Measurements from ENCODE around the gene MBP. TPM values are rescaled to one million over a fixed set of nuclear protein-coding genes. Genes with fewer than 3 reads are reported as not detected.
A peak's percentile ranks its signal among the peaks of the same experiment; 100 is the strongest.

The MBP gene
- total RNA-seq, 2 experiments from 2014 or later, result 94.7 to 101 TPM

- H3K4me1 Mint-ChIP-seq, result peaks cover 67% of the 10 kb centered on the region
- H3K4me3 Mint-ChIP-seq, result peak overlapping the region; percentile 8
- H3K36me3 Mint-ChIP-seq, result peaks cover 62% of the 10 kb centered on the region
- H3K27ac Mint-ChIP-seq, result peak overlapping the region; percentile 84
- no peaks in the 10 kb centered on the region for H3K27me3 Mint-ChIP-seq
- H3K9me3 Mint-ChIP-seq (ENCODE audit: low read depth), result no peaks in the 10 kb centered on the region
- CTCF ChIA-PET, result interaction anchor here (0.7 to 3.2 kb wide), 6 partner anchors 10 to 18 kb away, joined by 3 to 13 read pairs (median 4); no protein-coding TSS in a partner anchor
- no peak for DNase-seq
- no peak for ATAC-seq
Observed at GRCh38 chr18:77084688-77085035, 47.9 kb downstream of the MBP start.

- H3K27ac Mint-ChIP-seq, result no peak overlapping the region
- H3K9me3 Mint-ChIP-seq (ENCODE audit: low read depth), result no peaks in the 10 kb centered on the region
- H3K36me3 Mint-ChIP-seq, result peaks cover 63% of the 10 kb centered on the region
- H3K4me3 Mint-ChIP-seq, result no peak overlapping the region
- DNase-seq (no peak), ATAC-seq (no peak)
- peaks cover 76% of the 10 kb centered on the region for H3K4me1 Mint-ChIP-seq
- H3K27me3 Mint-ChIP-seq, result no peaks in the 10 kb centered on the region
- CTCF ChIA-PET, result interaction anchor here (3.2 kb wide), 1 partner anchor 10 kb away, joined by 13 read pairs; no protein-coding TSS in a partner anchor
Observed at GRCh38 chr18:77082316-77082955, 50.1 kb downstream of the MBP start.

- no peak for DNase-seq
- Mint-ChIP-seq H3K4me3 (no peak overlapping the region), H3K27ac (peak overlapping the region; percentile 58), H3K36me3 (peaks cover 63% of the 10 kb centered on the region), H3K4me1 (peaks cover 79% of the 10 kb centered on the region), H3K27me3 (no peaks in the 10 kb centered on the region), H3K9me3 (ENCODE audit: low read depth) (no peaks in the 10 kb centered on the region)
- CTCF ChIA-PET, result no interaction called here
- ATAC-seq, result no peak
Observed at GRCh38 chr18:77081390-77081778, 51.2 kb downstream of the MBP start.

DNA sequence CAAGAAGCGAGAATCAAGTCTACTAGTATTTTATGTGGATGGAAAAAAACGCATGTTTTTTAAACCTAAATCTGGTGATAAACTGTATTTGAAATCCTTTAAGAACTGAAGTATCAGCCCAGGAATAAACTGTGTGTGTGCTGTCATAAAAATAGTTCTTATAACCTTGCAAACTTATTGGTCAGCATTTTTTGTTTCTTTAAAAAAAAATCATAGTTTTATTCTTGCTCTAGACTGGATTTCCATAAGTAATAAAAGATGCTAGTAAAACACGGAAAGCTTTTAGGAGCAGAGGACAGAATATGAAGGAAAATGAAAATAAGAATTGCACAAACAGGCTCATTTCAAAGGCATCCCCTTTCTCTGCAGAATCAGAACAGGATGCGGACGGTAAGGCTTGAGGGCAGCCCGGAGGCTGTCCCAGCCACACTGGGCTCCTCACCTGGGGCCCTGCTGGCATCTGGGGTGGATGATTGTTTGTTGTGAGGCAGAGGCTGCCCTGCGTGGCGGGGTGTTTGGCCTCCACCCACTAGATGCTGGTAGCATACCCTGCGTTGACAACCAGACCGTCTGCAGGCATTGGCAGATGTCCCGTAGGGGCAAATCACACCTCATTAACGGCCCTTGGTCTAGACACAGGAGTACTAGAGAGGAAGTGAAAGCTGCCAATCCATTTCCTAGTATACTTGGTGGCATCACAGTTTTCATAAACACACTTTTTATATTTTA lies 52.5 kb downstream of the MBP start:
- peak overlapping the region; percentile 79 for H3K27ac Mint-ChIP-seq
- ATAC-seq (peak; percentile 82), DNase-seq (peak; percentile 59)
- H3K9me3 Mint-ChIP-seq (ENCODE audit: low read depth), result no peaks in the 10 kb centered on the region
- CTCF ChIA-PET, result interaction anchor here (1.6 kb wide), 1 partner anchor 12 kb away, joined by 4 read pairs; no protein-coding TSS in a partner anchor
- no peaks in the 10 kb centered on the region for H3K27me3 Mint-ChIP-seq
- peak overlapping the region; percentile 50 for H3K4me3 Mint-ChIP-seq
- H3K4me1 Mint-ChIP-seq, result peaks cover 77% of the 10 kb centered on the region
- peaks cover 61% of the 10 kb centered on the region for H3K36me3 Mint-ChIP-seq

DNA sequence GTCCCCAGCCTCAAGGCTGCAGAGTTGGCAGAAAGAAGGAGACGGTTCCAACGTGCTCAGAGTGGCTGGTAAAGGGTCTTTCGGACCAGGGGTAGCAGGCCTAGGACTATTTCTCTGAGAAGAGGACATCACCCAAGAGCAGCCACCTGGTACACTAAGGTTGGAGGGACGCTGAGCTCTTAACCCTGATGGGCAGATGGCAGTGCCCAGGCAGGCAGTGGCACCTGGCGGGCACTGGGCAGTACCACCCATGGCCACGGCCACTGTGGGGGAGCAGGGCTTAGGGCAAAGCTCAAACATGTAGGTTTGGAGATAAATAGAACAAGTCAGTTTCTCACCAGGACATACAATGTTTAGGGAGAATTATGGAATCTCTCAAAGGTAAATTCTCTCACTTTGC lies 53.5 kb downstream of the MBP start:
- ATAC-seq (no peak), DNase-seq (no peak)
- CTCF ChIA-PET, result interaction anchor here (1.2 to 1.6 kb wide), 4 partner anchors 9 to 46 kb away, joined by 3 to 5 read pairs (median 4); no protein-coding TSS in a partner anchor
- H3K9me3 Mint-ChIP-seq (ENCODE audit: low read depth), result no peaks in the 10 kb centered on the region
- no peaks in the 10 kb centered on the region for H3K27me3 Mint-ChIP-seq
- H3K36me3 Mint-ChIP-seq, result peaks cover 58% of the 10 kb centered on the region
- H3K4me1 Mint-ChIP-seq, result peaks cover 77% of the 10 kb centered on the region
- H3K27ac Mint-ChIP-seq, result no peak overlapping the region
- no peak overlapping the region for H3K4me3 Mint-ChIP-seq

DNA sequence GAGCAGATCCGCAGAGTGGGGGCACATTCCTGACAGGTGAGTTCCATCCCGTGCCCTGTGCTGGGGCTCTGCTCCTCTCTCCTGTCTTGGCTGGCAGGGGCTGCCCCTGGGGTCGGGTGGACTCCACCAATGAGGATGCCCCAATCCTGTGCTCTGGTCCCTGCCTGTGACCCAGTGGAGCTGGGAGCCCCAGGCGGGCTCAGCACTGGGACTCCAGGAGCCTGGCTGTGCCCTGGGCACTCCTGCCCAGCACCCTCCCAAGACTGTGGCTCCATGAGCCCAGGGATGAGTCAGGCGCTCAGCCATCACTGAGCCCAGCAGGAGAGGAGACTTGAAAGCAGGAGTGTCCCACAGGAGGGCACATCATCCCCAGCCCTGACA lies 53.9 kb downstream of the MBP start:
- Mint-ChIP-seq H3K27me3 (no peaks in the 10 kb centered on the region), H3K4me1 (peaks cover 77% of the 10 kb centered on the region)
- CTCF ChIA-PET, result interaction anchor here (1.2 to 1.4 kb wide), 3 partner anchors 9 to 46 kb away, joined by 3 to 5 read pairs (median 3); no protein-coding TSS in a partner anchor

GRCh38 chr18:77077941-77078689 lies 54.5 kb downstream of the MBP start:
- ATAC-seq (no peak), DNase-seq (no peak)
- Mint-ChIP-seq H3K27me3 (no peaks in the 10 kb centered on the region), H3K4me3 (no peak overlapping the region), H3K36me3 (peaks cover 56% of the 10 kb centered on the region), H3K9me3 (ENCODE audit: low read depth) (no peaks in the 10 kb centered on the region), H3K4me1 (peaks cover 79% of the 10 kb centered on the region), H3K27ac (peak overlapping the region; percentile 1)
- CTCF ChIA-PET, result interaction anchor here (1.2 to 1.4 kb wide), 3 partner anchors 8 to 47 kb away, joined by 3 to 5 read pairs (median 3); no protein-coding TSS in a partner anchor

More for the DNA sequence above, 53.9 kb downstream of the MBP start:
- Mint-ChIP-seq H3K9me3 (ENCODE audit: low read depth) (no peaks in the 10 kb centered on the region), H3K36me3 (peaks cover 57% of the 10 kb centered on the region), H3K4me3 (no peak overlapping the region), H3K27ac (no peak overlapping the region)
- ATAC-seq (no peak), DNase-seq (no peak)

- no peak overlapping the region for H3K4me3 Mint-ChIP-seq
- H3K4me1 Mint-ChIP-seq, result peaks cover 78% of the 10 kb centered on the region
Observed at GRCh38 chr18:77077401-77077800, 55.2 kb downstream of the MBP start.

DNA sequence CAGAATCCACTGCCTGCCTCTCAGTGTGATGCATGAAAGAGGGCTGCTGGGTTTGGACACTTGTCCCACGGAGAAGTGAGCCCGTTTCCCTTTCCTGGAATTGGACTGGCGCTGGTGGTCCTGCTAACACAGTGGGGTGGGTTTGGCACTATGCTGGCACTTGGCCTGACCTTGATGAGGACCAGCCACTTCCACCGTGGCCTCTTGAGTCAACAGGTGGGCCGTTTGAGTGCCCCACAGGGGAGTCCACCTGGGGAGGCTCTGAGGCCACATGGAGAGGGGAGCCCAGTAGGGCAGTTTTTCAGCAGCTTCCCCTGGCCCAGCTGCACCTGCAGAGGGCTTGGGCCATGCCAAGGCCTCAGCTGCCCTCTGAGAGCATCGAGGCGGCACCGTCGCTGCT lies 56.5 kb downstream of the MBP start:
- Mint-ChIP-seq H3K9me3 (ENCODE audit: low read depth) (no peaks in the 10 kb centered on the region), H3K27me3 (no peaks in the 10 kb centered on the region), H3K27ac (no peak overlapping the region), H3K36me3 (peaks cover 58% of the 10 kb centered on the region), H3K4me3 (no peak overlapping the region), H3K4me1 (peaks cover 82% of the 10 kb centered on the region)
- CTCF ChIA-PET, result interaction anchor here (1.8 kb wide), 1 partner anchor 48 kb away, joined by 5 read pairs; no protein-coding TSS in a partner anchor
- ATAC-seq (no peak), DNase-seq (no peak)

More at GRCh38 chr18:77077401-77077800, 55.2 kb downstream of the MBP start:
- H3K36me3 Mint-ChIP-seq, result peaks cover 54% of the 10 kb centered on the region
- DNase-seq, result no peak
- H3K27ac Mint-ChIP-seq, result peak overlapping the region; percentile 41
- no peaks in the 10 kb centered on the region for H3K27me3 Mint-ChIP-seq
- CTCF ChIA-PET, result interaction anchor here (1.4 kb wide), 1 partner anchor 46 kb away, joined by 5 read pairs; no protein-coding TSS in a partner anchor
- no peak for ATAC-seq
- no peaks in the 10 kb centered on the region for H3K9me3 Mint-ChIP-seq (ENCODE audit: low read depth)

DNA sequence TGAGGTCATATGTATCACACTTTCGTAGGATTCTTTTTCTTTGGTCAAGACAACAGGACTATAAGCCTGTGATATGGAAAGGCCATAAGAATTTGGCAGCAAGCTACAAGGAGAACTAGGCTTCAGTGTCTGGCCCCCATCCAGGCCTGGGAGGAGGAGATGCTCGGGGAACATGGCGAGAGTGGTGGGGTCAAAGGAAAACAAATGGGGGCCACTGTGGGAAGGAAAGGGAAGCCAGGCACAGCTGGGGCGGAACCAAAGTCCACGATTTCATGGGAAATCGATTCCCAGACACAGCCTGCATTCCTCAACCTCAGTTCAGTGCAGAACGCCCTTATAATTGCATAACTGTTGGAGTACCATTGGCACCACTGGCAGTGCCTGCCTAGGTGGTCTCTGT lies 58.2 kb downstream of the MBP start:
- H3K27ac Mint-ChIP-seq, result peak overlapping the region; percentile 78
- CTCF ChIA-PET, result interaction anchor here (1.0 to 4.4 kb wide), 6 partner anchors 10 to 137 kb away, joined by 3 to 29 read pairs (median 10); no protein-coding TSS in a partner anchor

GRCh38 chr18:77073336-77074093 lies 59.1 kb downstream of the MBP start:
- H3K4me1 Mint-ChIP-seq, result peaks cover 89% of the 10 kb centered on the region
- H3K27me3 Mint-ChIP-seq, result no peaks in the 10 kb centered on the region
- no peaks in the 10 kb centered on the region for H3K9me3 Mint-ChIP-seq (ENCODE audit: low read depth)
- peak overlapping the region; percentile 15 for H3K4me3 Mint-ChIP-seq
- peak overlapping the region; percentile 78 for H3K27ac Mint-ChIP-seq
- DNase-seq (peak; percentile 86), ATAC-seq (peak; percentile 87)
- CTCF ChIA-PET, result interaction anchor here (0.8 to 4.4 kb wide), 7 partner anchors 11 to 138 kb away, joined by 4 to 29 read pairs (median 11); no protein-coding TSS in a partner anchor
- H3K36me3 Mint-ChIP-seq, result peaks cover 63% of the 10 kb centered on the region

More for the DNA sequence above, 58.2 kb downstream of the MBP start:
- Mint-ChIP-seq H3K4me1 (peaks cover 83% of the 10 kb centered on the region), H3K36me3 (peaks cover 64% of the 10 kb centered on the region), H3K9me3 (ENCODE audit: low read depth) (no peaks in the 10 kb centered on the region), H3K27me3 (no peaks in the 10 kb centered on the region), H3K4me3 (peak overlapping the region; percentile 5)
- DNase-seq, result no peak
- no peak for ATAC-seq

DNA sequence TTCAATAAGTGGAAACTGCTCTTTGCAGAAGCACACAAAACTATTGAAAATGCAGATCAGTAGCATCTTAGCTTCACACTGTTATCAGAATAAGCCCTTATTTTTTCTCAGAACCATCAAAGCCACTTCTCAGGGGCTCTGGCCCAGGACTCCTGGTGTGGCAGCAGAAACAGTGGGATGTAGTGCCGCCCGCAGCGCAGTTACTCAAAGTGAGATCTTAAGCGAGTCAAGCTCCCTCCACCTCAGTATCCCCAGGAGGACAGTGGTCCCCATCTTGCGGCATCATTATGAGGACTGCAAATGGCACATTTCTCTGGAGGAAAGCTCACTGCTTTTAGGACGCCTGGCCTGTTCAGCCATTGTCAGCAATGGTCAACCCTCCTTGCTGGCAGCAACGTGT lies 60.0 kb downstream of the MBP start:
- no peak for ATAC-seq
- peaks cover 90% of the 10 kb centered on the region for H3K4me1 Mint-ChIP-seq
- no peaks in the 10 kb centered on the region for H3K9me3 Mint-ChIP-seq (ENCODE audit: low read depth)
- H3K36me3 Mint-ChIP-seq, result peaks cover 59% of the 10 kb centered on the region
- H3K27ac Mint-ChIP-seq, result no peak overlapping the region
- H3K27me3 Mint-ChIP-seq, result no peaks in the 10 kb centered on the region
- CTCF ChIA-PET, result interaction anchor here (1.3 to 4.4 kb wide), 6 partner anchors 10 to 72 kb away, joined by 4 to 29 read pairs (median 9); no protein-coding TSS in a partner anchor
- DNase-seq, result no peak
- H3K4me3 Mint-ChIP-seq, result no peak overlapping the region

Measured in activated CD8-positive, alpha-beta memory T cell treated with anti-CD3 and anti-CD28 coated beads, Interleukin-2, amount 10 ng/mL, durations not matched to agents 7 days and 5 days (primary cell).